Spleen (tissue), 11 donors: ENCODE results near the gene ADGRA1. TPM values are rescaled to one million over a fixed set of nuclear protein-coding genes. Genes with fewer than 3 reads are reported as not detected.
"Not testable (repeated sequence)": the region's sequence is repeated elsewhere in the genome, so short reads cannot be mapped to it uniquely, and the experiment has no call there.

Source experiments
- DNase-seq: peaks from one replicate; pipeline ENCODE4 v3.0.0-alpha.2; 2020
- H3K27ac ChIP-seq, 8 donors: fragments of 200-600 bp; sonication (generic) in 7 of 8; 1 replicate in 4 of 8; 2 replicates in 4 of 8; pipeline versions ENCODE4 v1.5.0 to v1.8.0; 2016 to 2021; ENCODE audit warnings: inconsistent platforms in 4 of 8, mild to moderate bottlenecking in 4 of 8, moderate library complexity in 1 of 8
- H3K27me3 ChIP-seq, 7 donors: fragments of 200-600 bp; sonication (generic) in 6 of 7; replicated peaks in 1 of 7; 1 replicate in 4 of 7; 2 replicates in 3 of 7; pipeline versions ENCODE4 v1.5.0 to v1.8.0; 2016 to 2021; ENCODE audit warnings: inconsistent platforms in 3 of 7, mild to moderate bottlenecking in 1 of 7
- H3K36me3 ChIP-seq, 6 donors: fragments of 200-600 bp; sonication (generic) in 5 of 6; 1 replicate in 4 of 6; 2 replicates in 2 of 6; pipeline versions ENCODE4 v1.5.0 to v1.8.0; 2016 to 2021; ENCODE audit warnings: inconsistent platforms in 2 of 6
- H3K4me1 ChIP-seq, 6 donors: fragments of 200-600 bp; sonication (generic) in 5 of 6; 1 replicate in 3 of 6; 2 replicates in 3 of 6; pipeline versions ENCODE4 v1.5.0 to v1.8.0; 2016 to 2021; ENCODE audit warnings: inconsistent platforms in 3 of 6
- H3K4me3 ChIP-seq, 8 donors: fragments of 200-600 bp; sonication (generic) in 7 of 8; 1 replicate in 4 of 8; 2 replicates in 4 of 8; pipeline versions ENCODE4 v1.5.0 to v1.8.0; 2016 to 2021; ENCODE audit warnings: inconsistent platforms in 4 of 8, mild to moderate bottlenecking in 4 of 8, moderate library complexity in 2 of 8
- H3K9me3 ChIP-seq, 8 donors: fragments of 200-600 bp; sonication (generic) in 7 of 8; 1 replicate in 4 of 8; 2 replicates in 4 of 8; pipeline versions ENCODE4 v1.5.0 to v1.8.0; 2016 to 2021; ENCODE audit warnings: inconsistent platforms in 4 of 8
- POLR2A ChIP-seq, 3 donors: fragments of 450-650 bp; IDR thresholded peaks; one replicate each; pipeline ENCODE4 v1.5.1; 2017; ENCODE audit warnings: antibody characterized with exemption in 3 of 3, mild to moderate bottlenecking in 1 of 3
- POLR2AphosphoS5 ChIP-seq, 3 donors: sonication (generic); formaldehyde crosslinking; IDR thresholded peaks; one replicate each; pipeline ENCODE4 v1.5.1; 2017; ENCODE audit warnings: antibody characterized with exemption in 3 of 3
- WGBS, 5 donors: extraction: QIAGEN DNeasy Blood & Tissue Kit in 3 of 5; methylation state at CpG; one replicate each; pipeline versions ENCODE4 v1.1.5 to v1.1.7; 2013 to 2018; 5-methylcytosine and 5-hydroxymethylcytosine counted together
- intact Hi-C: fragments of 100-400 bp; cut with DNase I; formaldehyde crosslinking; loops from one replicate; pipeline ENCODE4 v1.15.0; 2023; ENCODE audit warnings: low total_unique reads
- polyA plus RNA-seq, 3 donors: library from polyadenylated mRNA; stranded (reverse); fragments of 200-250 nt; gene quantifications; one replicate each; pipeline ENCODE4 v1.2.1, GENCODE V29; 2013
- total RNA-seq, 7 donors: library from RNA; depleted of rRNA in 3 of 7; stranded (reverse); fragments of >200 nt in 3 of 7; fragmentation: NEBNext Ultra II Directional in 4 of 7; extraction: Animal tissue kit (Norgen Biotek cat#: 25700) in 4 of 7; gene quantifications; one replicate each; pipeline versions ENCODE4 v1.1.0 to v1.2.1, GENCODE V29; 2016 to 2021
- TF ChIP-seq, protein P1 (sequence below), 11 experiments: fragments of 200-600 bp in 7 of 11; fragments of 450-650 bp in 4 of 11; sonication (generic) in 4 of 11; IDR thresholded peaks in 8 of 11; conservative IDR thresholded peaks in 3 of 11; 1 replicate in 7 of 11; 2 replicates in 4 of 11; pipeline versions ENCODE4 v1.4.0 to v1.8.0; 2016 to 2021; ENCODE audit warnings: antibody characterized with exemption in 11 of 11, inconsistent platforms in 4 of 11, mild to moderate bottlenecking in 1 of 11
- donor health status: healthy with polysubstance abuse.
- donor health status: DM: no; HTN: no; CAD: no; lungs with moderate emphysema.
- donor health status: DM: no; HTN: no; CAD: no.
- donor health status: Bipolar disorder and iron deficiency.
- donor health status: healthy.
- donor health status: DM: no; HTN: no; CAD: no.
- donor health status: DM: yes; HTN: yes; CAD: no.

ADGRA1 gene
- total and polyA plus RNA-seq, 10 donors, result 0.02 to 0.34 (median 0.19) TPM; not detected in 6

DNA sequence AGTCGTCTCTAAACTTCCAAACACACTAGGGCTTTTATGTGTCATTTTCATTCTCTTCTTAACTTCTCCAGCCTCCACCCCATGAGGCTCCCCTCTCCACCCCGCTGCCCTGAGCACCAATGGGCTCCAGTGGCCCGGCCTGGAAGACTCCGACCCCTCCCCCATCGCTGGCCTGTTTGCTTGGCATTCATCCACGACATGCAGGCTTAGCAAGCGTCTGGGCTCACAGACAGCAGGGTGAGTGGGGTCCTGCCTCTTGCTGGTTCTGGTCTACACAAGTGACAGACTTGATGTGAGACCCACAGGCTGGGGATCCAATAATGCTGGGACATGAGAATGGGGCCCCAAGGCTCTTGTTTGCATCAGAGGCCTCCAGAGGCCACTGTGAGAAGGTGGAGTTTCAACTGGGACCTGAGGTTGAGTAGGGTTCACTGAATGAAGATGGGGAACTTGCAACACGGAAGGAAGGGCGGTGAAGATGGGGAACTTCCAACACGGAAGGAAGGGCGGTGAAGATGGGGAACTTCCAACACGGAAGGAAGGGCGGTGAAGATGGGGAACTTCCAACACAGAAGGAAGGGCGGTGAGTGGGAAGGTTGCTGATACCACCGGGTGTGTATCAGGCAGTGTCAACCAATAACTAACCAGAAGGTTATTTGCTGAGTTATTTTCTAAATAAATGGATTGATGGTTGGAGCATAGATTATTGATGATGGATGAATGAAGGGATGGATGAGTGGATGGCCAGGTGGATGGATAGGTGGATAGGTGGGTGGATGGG, 86.3 kb downstream of the ADGRA1 start:
- H3K9me3 ChIP-seq, result no peaks in the 10 kb centered on the region
- peaks cover 0 to 21% (median 0%) of the 10 kb centered on the region in 7 donors for H3K27me3 ChIP-seq
- 77 to 86% (median 80%) methylated on average over 15 of the region's 15 CpGs for WGBS, 5 donors
- DNase-seq, result peak; percentile 53
- H3K36me3 ChIP-seq, result no peaks in the 10 kb centered on the region
- TF ChIP-seq, protein P1, sequence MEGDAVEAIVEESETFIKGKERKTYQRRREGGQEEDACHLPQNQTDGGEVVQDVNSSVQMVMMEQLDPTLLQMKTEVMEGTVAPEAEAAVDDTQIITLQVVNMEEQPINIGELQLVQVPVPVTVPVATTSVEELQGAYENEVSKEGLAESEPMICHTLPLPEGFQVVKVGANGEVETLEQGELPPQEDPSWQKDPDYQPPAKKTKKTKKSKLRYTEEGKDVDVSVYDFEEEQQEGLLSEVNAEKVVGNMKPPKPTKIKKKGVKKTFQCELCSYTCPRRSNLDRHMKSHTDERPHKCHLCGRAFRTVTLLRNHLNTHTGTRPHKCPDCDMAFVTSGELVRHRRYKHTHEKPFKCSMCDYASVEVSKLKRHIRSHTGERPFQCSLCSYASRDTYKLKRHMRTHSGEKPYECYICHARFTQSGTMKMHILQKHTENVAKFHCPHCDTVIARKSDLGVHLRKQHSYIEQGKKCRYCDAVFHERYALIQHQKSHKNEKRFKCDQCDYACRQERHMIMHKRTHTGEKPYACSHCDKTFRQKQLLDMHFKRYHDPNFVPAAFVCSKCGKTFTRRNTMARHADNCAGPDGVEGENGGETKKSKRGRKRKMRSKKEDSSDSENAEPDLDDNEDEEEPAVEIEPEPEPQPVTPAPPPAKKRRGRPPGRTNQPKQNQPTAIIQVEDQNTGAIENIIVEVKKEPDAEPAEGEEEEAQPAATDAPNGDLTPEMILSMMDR (IDR thresholded peaks at IDR 0.05 in 8 of 11, conservative IDR thresholded peaks at IDR 0.05 in 3 of 11), result no peak
- intact Hi-C loops, result no loop called here
- no peak overlapping the region for H3K27ac ChIP-seq
- no peaks in the 10 kb centered on the region for H3K4me1 ChIP-seq
- no peak overlapping the region for H3K4me3 ChIP-seq

DNA sequence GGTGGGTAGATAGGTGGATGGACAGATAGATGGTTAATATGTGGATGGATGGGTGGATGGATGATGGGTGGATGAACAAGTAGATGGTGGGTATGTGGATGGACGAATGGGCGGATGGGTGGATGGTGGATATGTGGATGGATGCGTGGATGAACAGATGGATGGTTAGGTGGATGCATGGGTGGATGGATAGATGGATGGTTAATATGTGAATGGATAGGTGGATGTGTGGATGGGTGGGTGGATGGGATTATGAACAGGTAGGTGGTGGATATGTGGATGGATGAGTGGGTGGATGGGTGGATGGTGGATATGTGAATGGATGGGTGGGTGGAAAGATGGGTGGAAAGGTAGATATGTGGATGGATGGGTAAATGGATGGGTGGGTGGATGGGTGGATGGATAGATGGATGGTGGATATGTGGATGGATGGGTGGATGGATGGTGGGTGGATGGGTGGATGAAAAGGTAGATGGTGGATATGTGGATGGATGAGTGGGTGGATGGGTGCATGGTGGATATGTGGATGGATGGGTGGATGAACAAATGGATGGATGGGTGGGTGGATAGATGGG, 87.1 kb downstream of the ADGRA1 start:
- TF ChIP-seq POLR2AphosphoS5 (IDR thresholded peaks at IDR 0.05), result no peak
- TF ChIP-seq, protein P1 (IDR thresholded peaks at IDR 0.05 in 8 of 11, conservative IDR thresholded peaks at IDR 0.05 in 3 of 11), result no peak
- TF ChIP-seq POLR2A (IDR thresholded peaks at IDR 0.05), result no peak
- H3K27ac ChIP-seq, result no peak overlapping the region
- no peaks in the 10 kb centered on the region for H3K9me3 ChIP-seq
- peaks cover 0 to 22% (median 0%) of the 10 kb centered on the region in 7 donors for H3K27me3 ChIP-seq
- no peaks in the 10 kb centered on the region for H3K36me3 ChIP-seq
- DNase-seq, result no peak
- intact Hi-C loops, result no loop called here
- H3K4me1 ChIP-seq, result no peaks in the 10 kb centered on the region
- 59 to 83% (median 77%) methylated on average over 3 of the region's 3 CpGs for WGBS, 5 donors
- H3K4me3 ChIP-seq, result no peak overlapping the region

DNA sequence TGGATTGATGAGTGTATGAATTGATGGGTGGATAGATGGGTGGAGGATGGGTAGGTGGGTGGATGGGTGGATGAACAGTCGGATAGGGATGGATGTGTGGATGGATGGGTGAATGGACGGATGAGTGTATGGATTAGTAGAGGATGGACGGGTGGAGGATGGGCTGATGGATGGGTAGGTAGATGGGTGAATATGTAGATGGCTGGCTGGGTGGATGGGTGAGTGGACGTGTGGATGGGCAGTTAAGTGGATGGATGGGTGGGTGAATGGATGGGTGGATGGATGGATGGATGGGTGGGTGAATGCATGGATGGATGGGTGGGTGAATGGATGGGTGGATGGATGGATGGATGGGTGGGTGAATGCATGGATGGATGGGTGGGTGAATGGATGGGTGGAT, 87.9 kb downstream of the ADGRA1 start:
- DNase-seq, intact Hi-C loops: not testable (repeated sequence)
- 82 to 91% (median 84%) methylated on average over 4 of the region's 4 CpGs for WGBS, 5 donors

GRCh38 chr10:133176546-133176945, 88.8 kb downstream of the ADGRA1 start:
- intact Hi-C loops, result no loop called here
- Histone ChIP-seq H3K27me3 (peaks cover 0 to 40% (median 0%) of the 10 kb centered on the region in 7 donors), H3K27ac (no peak overlapping the region), H3K9me3 (no peaks in the 10 kb centered on the region), H3K4me1 (no peaks in the 10 kb centered on the region), H3K36me3 (no peaks in the 10 kb centered on the region), H3K4me3 (no peak overlapping the region)
- 90 to 98% (median 92%) methylated on average over 3 to 4 of the region's 4 CpGs for WGBS, 5 donors
- TF ChIP-seq POLR2A (IDR thresholded peaks at IDR 0.05) (no peak), POLR2AphosphoS5 (IDR thresholded peaks at IDR 0.05) (no peak)
- TF ChIP-seq, protein P1 (IDR thresholded peaks at IDR 0.05 in 8 of 11, conservative IDR thresholded peaks at IDR 0.05 in 3 of 11), result no peak
- no peak for DNase-seq

More for the DNA sequence above, 87.9 kb downstream of the ADGRA1 start:
- not testable (repeated sequence) for H3K9me3 ChIP-seq, H3K36me3 ChIP-seq, H3K27ac ChIP-seq, H3K4me1 ChIP-seq, H3K4me3 ChIP-seq
- peaks cover 0 to 31% (median 0%) of the 10 kb centered on the region in 7 donors for H3K27me3 ChIP-seq
